ENCODE results near the gene CLDN22. TPM values are rescaled to one million over a fixed set of nuclear protein-coding genes. Genes with fewer than 3 reads are reported as not detected.
"Not testable (repeated sequence)": the region's sequence is repeated elsewhere in the genome, so short reads cannot be mapped to it uniquely, and the experiment has no call there.

The CLDN22 gene
- total RNA-seq, 1 donor = not detected

DNA sequence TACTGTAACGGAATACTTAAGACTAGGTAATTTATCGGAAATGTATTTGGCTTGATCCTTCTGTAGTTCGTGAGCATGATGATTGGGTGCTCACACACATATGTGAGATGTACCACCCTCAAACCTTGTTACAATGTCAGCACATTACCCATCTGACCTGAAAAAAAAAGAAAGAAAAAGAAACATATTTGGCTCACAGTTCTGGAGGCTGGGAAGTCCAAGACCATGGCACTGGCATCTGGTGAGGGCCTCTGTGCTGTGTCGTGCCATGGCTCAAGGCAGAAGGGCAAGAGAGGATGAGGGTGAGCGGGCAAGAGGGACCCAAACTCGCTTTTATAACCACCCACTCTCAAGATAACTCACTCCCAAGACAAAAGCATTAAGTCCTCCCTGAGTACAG lies 9.2 kb upstream of the CLDN22 start:
- H3K9me3 ChIP-seq (ENCODE audit: low read depth, low read length) = no peaks in the 10 kb centered on the region
- no peaks in the 10 kb centered on the region for H3K27me3 ChIP-seq (ENCODE audit: insufficient read depth, low read length)
- DNase-seq (ENCODE audit: insufficient read length, low spot score, missing footprints) = no peak
- no peaks in the 10 kb centered on the region for H3K79me2 ChIP-seq (ENCODE audit: insufficient read depth, low read length)
- no peak overlapping the region for H3K27ac ChIP-seq (ENCODE audit: low read depth, low read length)
- H3K4me1 ChIP-seq (ENCODE audit: insufficient read depth, low read length) = peaks cover 13% of the 10 kb centered on the region
- no peak overlapping the region for H3K4me3 ChIP-seq (ENCODE audit: insufficient read depth, low read length)
- no peak overlapping the region for H2AFZ ChIP-seq (ENCODE audit: low read length)
- no peaks in the 10 kb centered on the region for H4K20me1 ChIP-seq (ENCODE audit: insufficient read depth, low read length)
- H3K36me3 ChIP-seq (ENCODE audit: insufficient read depth, low read length) = no peaks in the 10 kb centered on the region
- no peak for TF ChIP-seq CTCF (IDR thresholded peaks at IDR 0.05; ENCODE audit: extremely low read depth, low read depth, low read length)
- H3K4me2 ChIP-seq (ENCODE audit: insufficient read depth, low read length) = no peak overlapping the region

DNA sequence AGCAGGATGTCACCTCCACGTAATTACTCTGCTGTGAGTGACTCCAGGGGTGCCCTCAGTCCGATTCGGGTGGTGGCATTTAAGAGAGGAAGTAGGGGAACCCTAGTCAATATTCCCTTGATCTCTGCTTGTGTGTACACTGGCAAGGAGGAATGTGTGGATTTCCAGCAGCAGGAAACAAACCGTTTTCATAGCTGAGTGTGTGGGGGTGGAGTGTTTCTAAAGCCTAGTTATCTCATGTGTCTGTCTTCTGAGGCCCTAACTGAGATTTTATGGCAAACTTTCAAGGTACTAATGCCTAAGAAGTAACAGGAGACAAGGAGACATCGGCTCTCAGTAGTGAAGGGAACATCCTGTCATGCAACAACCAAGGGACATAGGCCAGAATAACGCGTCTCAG lies 8.8 kb upstream of the CLDN22 start:
- H4K20me1 ChIP-seq (ENCODE audit: insufficient read depth, low read length) = no peaks in the 10 kb centered on the region
- H3K27ac ChIP-seq (ENCODE audit: low read depth, low read length) = no peak overlapping the region
- no peak overlapping the region for H2AFZ ChIP-seq (ENCODE audit: low read length)
- H3K4me2 ChIP-seq (ENCODE audit: insufficient read depth, low read length) = no peak overlapping the region
- no peaks in the 10 kb centered on the region for H3K79me2 ChIP-seq (ENCODE audit: insufficient read depth, low read length)
- TF ChIP-seq CTCF (IDR thresholded peaks at IDR 0.05; ENCODE audit: extremely low read depth, low read depth, low read length) = no peak
- H3K27me3 ChIP-seq (ENCODE audit: insufficient read depth, low read length) = no peaks in the 10 kb centered on the region
- H3K4me1 ChIP-seq (ENCODE audit: insufficient read depth, low read length) = peaks cover 9% of the 10 kb centered on the region
- no peak overlapping the region for H3K4me3 ChIP-seq (ENCODE audit: insufficient read depth, low read length)
- peak; percentile 82 for DNase-seq (ENCODE audit: insufficient read length, low spot score, missing footprints)
- no peaks in the 10 kb centered on the region for H3K36me3 ChIP-seq (ENCODE audit: insufficient read depth, low read length)
- no peaks in the 10 kb centered on the region for H3K9me3 ChIP-seq (ENCODE audit: low read depth, low read length)

- TF ChIP-seq CTCF (IDR thresholded peaks at IDR 0.05; ENCODE audit: extremely low read depth, low read depth, low read length) = no peak
- no peak overlapping the region for H3K4me3 ChIP-seq (ENCODE audit: insufficient read depth, low read length)
- no peak overlapping the region for H2AFZ ChIP-seq (ENCODE audit: low read length)
- no peaks in the 10 kb centered on the region for H3K79me2 ChIP-seq (ENCODE audit: insufficient read depth, low read length)
- H3K27ac ChIP-seq (ENCODE audit: low read depth, low read length) = no peak overlapping the region
- no peak for DNase-seq (ENCODE audit: insufficient read length, low spot score, missing footprints)
- H3K27me3 ChIP-seq (ENCODE audit: insufficient read depth, low read length) = no peaks in the 10 kb centered on the region
- H3K36me3 ChIP-seq (ENCODE audit: insufficient read depth, low read length) = no peaks in the 10 kb centered on the region
- H3K4me2 ChIP-seq (ENCODE audit: insufficient read depth, low read length) = no peak overlapping the region
- H4K20me1 ChIP-seq (ENCODE audit: insufficient read depth, low read length) = no peaks in the 10 kb centered on the region
- no peaks in the 10 kb centered on the region for H3K9me3 ChIP-seq (ENCODE audit: low read depth, low read length)
- H3K4me1 ChIP-seq (ENCODE audit: insufficient read depth, low read length) = peaks cover 7% of the 10 kb centered on the region
These were observed 7.8 kb upstream of the CLDN22 start for GRCh38 chr4:183327827-183328226.

DNA sequence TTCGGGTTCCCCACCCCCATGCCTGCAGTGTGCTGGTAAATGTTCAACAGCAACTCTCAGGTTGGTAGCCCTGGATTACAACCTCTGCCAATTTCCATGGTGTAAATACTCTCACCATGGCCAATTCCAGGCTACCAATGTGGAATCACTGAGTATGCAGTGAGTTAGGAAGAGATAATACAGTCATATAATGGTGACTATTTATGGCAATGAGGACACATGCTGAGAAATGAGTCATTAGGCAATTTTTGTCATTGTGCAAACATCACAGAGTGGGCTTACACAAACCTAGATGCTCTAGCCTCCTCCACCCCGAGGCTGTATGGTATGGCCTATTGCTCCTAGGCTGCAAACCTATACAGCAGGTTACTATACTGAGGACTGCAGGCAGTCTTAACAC lies 6.8 kb upstream of the CLDN22 start:
- Histone ChIP-seq H3K4me1 (ENCODE audit: insufficient read depth, low read length) (peaks cover 7% of the 10 kb centered on the region), H3K27ac (ENCODE audit: low read depth, low read length) (no peak overlapping the region), H3K4me3 (ENCODE audit: insufficient read depth, low read length) (no peak overlapping the region), H3K9me3 (ENCODE audit: low read depth, low read length) (no peaks in the 10 kb centered on the region), H2AFZ (ENCODE audit: low read length) (no peak overlapping the region), H3K27me3 (ENCODE audit: insufficient read depth, low read length) (no peaks in the 10 kb centered on the region), H3K36me3 (ENCODE audit: insufficient read depth, low read length) (no peaks in the 10 kb centered on the region), H4K20me1 (ENCODE audit: insufficient read depth, low read length) (no peaks in the 10 kb centered on the region), H3K4me2 (ENCODE audit: insufficient read depth, low read length) (no peak overlapping the region), H3K79me2 (ENCODE audit: insufficient read depth, low read length) (no peaks in the 10 kb centered on the region)
- DNase-seq (ENCODE audit: insufficient read length, low spot score, missing footprints) = no peak
- no peak for TF ChIP-seq CTCF (IDR thresholded peaks at IDR 0.05; ENCODE audit: extremely low read depth, low read depth, low read length)

- not testable (repeated sequence) for H2AFZ ChIP-seq (ENCODE audit: low read length); H3K36me3 ChIP-seq (ENCODE audit: insufficient read depth, low read length); H3K27me3 ChIP-seq (ENCODE audit: insufficient read depth, low read length); DNase-seq (ENCODE audit: insufficient read length, low spot score, missing footprints); H3K79me2 ChIP-seq (ENCODE audit: insufficient read depth, low read length); H3K4me2 ChIP-seq (ENCODE audit: insufficient read depth, low read length); H3K27ac ChIP-seq (ENCODE audit: low read depth, low read length); H3K4me3 ChIP-seq (ENCODE audit: insufficient read depth, low read length); H3K4me1 ChIP-seq (ENCODE audit: insufficient read depth, low read length); H4K20me1 ChIP-seq (ENCODE audit: insufficient read depth, low read length); H3K9me3 ChIP-seq (ENCODE audit: low read depth, low read length)
These were observed 6.3 kb upstream of the CLDN22 start for GRCh38 chr4:183326387-183326786.
